HepG2 (cell line): ENCODE measurements around the gene DTYMK. TPM values are rescaled to one million over a fixed set of nuclear protein-coding genes. Genes with fewer than 3 reads are reported as not detected.

Source experiments
- CCDC6 ChIP-seq: sonication (generic); formaldehyde crosslinking; IDR thresholded peaks from 2 replicates; pipeline ENCODE4 v1.8.1; 2022; ENCODE audit warnings: mild to moderate bottlenecking, missing genetic modification reagents, moderate library complexity
- CSRNP1 ChIP-seq: sonication (generic); formaldehyde crosslinking; IDR thresholded peaks from 2 replicates; pipeline ENCODE4 v1.8.1; 2023; ENCODE audit warnings: mild to moderate bottlenecking, missing genetic modification reagents
- EHMT2 ChIP-seq: fragments of 200-600 bp; sonication (generic); IDR thresholded peaks from 2 replicates; pipeline ENCODE4 v1.7.0; 2017; ENCODE audit warnings: antibody characterized with exemption, low read depth, low read length, borderline replicate concordance
- JUND ChIP-seq: sonication (generic); formaldehyde crosslinking; IDR thresholded peaks from 2 replicates; pipeline ENCODE4 v1.8.0; 2022; ENCODE audit warnings: mild to moderate bottlenecking, missing genetic modification reagents
- MTA1 ChIP-seq: sonication (generic); formaldehyde crosslinking; IDR thresholded peaks from 2 replicates; pipeline ENCODE4 v1.4.0; 2020; ENCODE audit warnings: missing genetic modification reagents, mild to moderate bottlenecking, borderline replicate concordance
- NR3C1 ChIP-seq: sonication (generic); formaldehyde crosslinking; IDR thresholded peaks from 2 replicates; pipeline ENCODE4 v1.4.0; 2020; ENCODE audit warnings: missing genetic modification reagents
- RFX1 ChIP-seq: fragments of 450-650 bp; IDR thresholded peaks from 2 replicates; pipeline ENCODE4 v1.6.1; 2017
- THAP7 ChIP-seq: sonication (generic); formaldehyde crosslinking; IDR thresholded peaks from 2 replicates; pipeline ENCODE4 v1.8.1; 2023; ENCODE audit warnings: mild to moderate bottlenecking, missing genetic modification reagents
- YEATS2 ChIP-seq: sonication (generic); formaldehyde crosslinking; IDR thresholded peaks from 2 replicates; pipeline ENCODE4 v1.4.0; 2020; ENCODE audit warnings: missing genetic modification reagents, borderline replicate concordance
- ZNF138 ChIP-seq: sonication (generic); formaldehyde crosslinking; IDR thresholded peaks from 2 replicates; pipeline ENCODE4 v1.5.0; 2020; ENCODE audit warnings: mild to moderate bottlenecking, low read depth, missing genetic modification reagents
- ZNF280D ChIP-seq: sonication (generic); formaldehyde crosslinking; IDR thresholded peaks from 2 replicates; pipeline ENCODE4 v1.5.1; 2020; ENCODE audit warnings: mild to moderate bottlenecking, missing genetic modification reagents
- ZNF407 ChIP-seq: sonication (generic); formaldehyde crosslinking; IDR thresholded peaks from one replicate; pipeline ENCODE4 v1.5.1; 2020; ENCODE audit warnings: mild to moderate bottlenecking, missing genetic modification reagents; ENCODE audit errors: not compliant biosample characterization
- ZNF670 ChIP-seq: sonication (generic); formaldehyde crosslinking; IDR thresholded peaks from 2 replicates; pipeline ENCODE4 v1.8.0; 2022; ENCODE audit warnings: mild to moderate bottlenecking, missing genetic modification reagents, borderline replicate concordance
- ZNF781 ChIP-seq: sonication (generic); formaldehyde crosslinking; IDR thresholded peaks from 2 replicates; pipeline ENCODE4 v1.5.1; 2020; ENCODE audit warnings: borderline replicate concordance, mild to moderate bottlenecking, missing genetic modification reagents; ENCODE audit errors: not compliant biosample characterization
- polyA plus RNA-seq, 8 experiments: library from polyadenylated mRNA; depleted of rRNA in 3 of 8; stranded (reverse) in 7 of 8; unstranded in 1 of 8; fragments of >200 nt; fragmentation: Illumina TruSeq in 4 of 8; extraction: Trizol in 4 of 8; gene quantifications; 2 replicates each; pipeline versions ENCODE4 v1.2.1 to v1.2.3, GENCODE V29; 2011 to 2016; ENCODE audit warnings: low read depth in 4 of 8, missing spikeins in 1 of 8, mixed read lengths in 1 of 8; ENCODE audit not compliant: insufficient read depth in 1 of 8
- total RNA-seq, 5 experiments: library from RNA; depleted of rRNA; stranded (reverse); fragments of >200 nt; fragmentation: Illumina TruSeq; extraction: Trizol; gene quantifications; 2 replicates each; pipeline ENCODE4 v1.2.3, GENCODE V29; 2016; ENCODE audit warnings: low read depth in 1 of 5

DTYMK gene
- total and polyA plus RNA-seq, 2 of the 13 experiments (the other 11 are each of a cell fraction or from before 2014, with no cell fraction given) = 57.5 to 134 TPM

GRCh38 chr2:241734467-241735208 is 48.0 kb upstream of the DTYMK start, which contains the start of gene D2HGDH (continued):
- TF ChIP-seq ZNF407 (CRISPR knock-in tag) (no peak), CSRNP1 (CRISPR knock-in tag) (no peak; the same call in 1 of the 2 replicates), ZNF138 (no peak; the same call in 1 of the 2 replicates), ZNF670 (no peak), THAP7 (CRISPR knock-in tag) (peak; percentile 64; the same call in 1 of the 2 replicates), YEATS2 (CRISPR knock-in tag) (no peak; the same call in 1 of the 2 replicates), JUND (CRISPR knock-in tag) (no peak), EHMT2 (no peak), RFX1 (no peak), NR3C1 (CRISPR knock-in tag) (no peak), MTA1 (CRISPR knock-in tag) (peak; percentile 65; the same call in 1 of the 2 replicates), ZNF280D (CRISPR knock-in tag) (no peak), CCDC6 (CRISPR knock-in tag) (peak; percentile 75), ZNF781 (no peak)
